AG08396 (cell line): Measurements from ENCODE around the gene HMGXB3.

ENCODE experiments used
- DNase-seq: peaks from one replicate; pipeline ENCODE4 v3.0.0; 2012; ENCODE audit warnings: low spot score, mixed read lengths

Gene HMGXB3

GRCh38 chr5:150092159-150092787 lies 91.7 kb downstream of the HMGXB3 start:
- DNase-seq, result no peak

GRCh38 chr5:150097152-150097551 lies 96.6 kb downstream of the HMGXB3 start:
- DNase-seq, result no peak

GRCh38 chr5:150101023-150101422 lies 100.5 kb downstream of the HMGXB3 start:
- no peak for DNase-seq
